ENCODE measurements around the gene MEGF11. TPM values are rescaled to one million over a fixed set of nuclear protein-coding genes. Genes with fewer than 3 reads are reported as not detected.

Gene MEGF11
- total and polyA plus RNA-seq, 2 donors (not counting 1 experiment from before 2014, with no cell fraction given), result under 0.01 TPM; not detected in 1

DNA sequence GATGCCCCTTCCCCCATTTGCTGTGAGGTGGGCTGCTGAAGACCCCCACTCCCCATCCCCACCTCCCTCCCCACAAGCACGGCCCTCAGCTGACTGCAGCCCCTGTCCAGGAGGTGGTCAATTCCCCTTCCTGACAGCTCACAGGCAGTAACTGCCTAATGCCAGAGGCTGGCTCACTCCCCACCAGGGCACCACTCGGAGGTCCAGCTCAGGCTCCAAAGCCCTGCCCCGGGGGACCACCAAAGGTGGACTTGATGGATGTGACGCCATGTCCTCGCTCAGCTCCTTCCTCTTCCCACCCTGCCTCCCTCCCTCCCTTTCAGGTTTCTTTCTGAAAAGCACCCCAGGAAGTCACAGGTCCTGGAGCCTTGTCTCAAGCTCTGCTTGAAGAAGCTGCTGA, 82.8 kb downstream of the MEGF11 start:
- Histone ChIP-seq H3K79me2 (ENCODE audit: control insufficient read depth, insufficient read depth, low read length) (no peaks in the 10 kb centered on the region), H3K9ac (ENCODE audit: insufficient read depth, low read length) (no peak overlapping the region), H3K27ac (ENCODE audit: insufficient read depth, low read length) (no peak overlapping the region), H4K20me1 (ENCODE audit: control insufficient read depth, extremely low read depth, insufficient read depth, low read length) (no peaks in the 10 kb centered on the region), H3K9me3 (ENCODE audit: control insufficient read depth, insufficient read depth, low read depth, low read length) (no peaks in the 10 kb centered on the region), H2AFZ (ENCODE audit: low read length) (no peak overlapping the region), H3K4me3 (replicated peaks in 1 of 4; ENCODE audit: control extremely low read depth in 1 of 4, insufficient read depth in 1 of 4, low read depth in 3 of 4, low read length in 4 of 4) (no peak overlapping the region), H3K4me2 (ENCODE audit: extremely low read depth, insufficient read depth, low read length) (no peak overlapping the region), H3K36me3 (ENCODE audit: control insufficient read depth, insufficient read depth, low read length) (no peaks in the 10 kb centered on the region), H3K4me1 (ENCODE audit: control insufficient read depth, extremely low read depth, insufficient read depth, low read length) (no peaks in the 10 kb centered on the region), H3K27me3 (ENCODE audit: control insufficient read depth, insufficient read depth, low read length) (peaks cover 6% of the 10 kb centered on the region)
- no peak for DNase-seq (ENCODE audit: low read depth in 2 of 2)
- no peak for TF ChIP-seq EZH2 (IDR thresholded peaks at IDR 0.05; ENCODE audit: low read length, missing control alignments)
- TF ChIP-seq, protein P1, sequence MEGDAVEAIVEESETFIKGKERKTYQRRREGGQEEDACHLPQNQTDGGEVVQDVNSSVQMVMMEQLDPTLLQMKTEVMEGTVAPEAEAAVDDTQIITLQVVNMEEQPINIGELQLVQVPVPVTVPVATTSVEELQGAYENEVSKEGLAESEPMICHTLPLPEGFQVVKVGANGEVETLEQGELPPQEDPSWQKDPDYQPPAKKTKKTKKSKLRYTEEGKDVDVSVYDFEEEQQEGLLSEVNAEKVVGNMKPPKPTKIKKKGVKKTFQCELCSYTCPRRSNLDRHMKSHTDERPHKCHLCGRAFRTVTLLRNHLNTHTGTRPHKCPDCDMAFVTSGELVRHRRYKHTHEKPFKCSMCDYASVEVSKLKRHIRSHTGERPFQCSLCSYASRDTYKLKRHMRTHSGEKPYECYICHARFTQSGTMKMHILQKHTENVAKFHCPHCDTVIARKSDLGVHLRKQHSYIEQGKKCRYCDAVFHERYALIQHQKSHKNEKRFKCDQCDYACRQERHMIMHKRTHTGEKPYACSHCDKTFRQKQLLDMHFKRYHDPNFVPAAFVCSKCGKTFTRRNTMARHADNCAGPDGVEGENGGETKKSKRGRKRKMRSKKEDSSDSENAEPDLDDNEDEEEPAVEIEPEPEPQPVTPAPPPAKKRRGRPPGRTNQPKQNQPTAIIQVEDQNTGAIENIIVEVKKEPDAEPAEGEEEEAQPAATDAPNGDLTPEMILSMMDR (conservative IDR thresholded peaks at IDR 0.05 in 1 of 2, IDR thresholded peaks at IDR 0.05 in 1 of 2; ENCODE audit: low read depth in 1 of 2, low read length in 2 of 2), result no peak

DNA sequence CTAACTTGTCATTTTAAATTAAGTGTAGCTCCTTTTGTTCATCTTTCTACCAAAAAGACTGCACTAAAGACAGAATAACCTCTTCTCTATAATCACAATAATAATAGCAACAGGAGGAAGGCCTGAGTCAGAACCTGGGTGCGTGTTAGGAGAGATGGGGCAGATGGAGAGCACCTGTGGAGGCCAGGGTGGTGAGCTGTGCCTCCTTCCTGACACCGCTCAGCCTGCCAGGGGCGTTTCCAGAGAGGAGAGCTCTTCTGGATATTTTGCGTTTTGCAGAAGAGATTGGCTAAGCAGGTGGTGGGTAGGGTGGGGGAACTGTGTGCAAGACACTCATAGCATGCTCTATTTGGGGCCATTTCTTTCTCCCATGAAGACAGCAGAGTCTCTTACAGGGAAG, 83.5 kb downstream of the MEGF11 start:
- H2AFZ ChIP-seq (ENCODE audit: low read length), result no peak overlapping the region
- peaks cover 6% of the 10 kb centered on the region for H3K27me3 ChIP-seq (ENCODE audit: control insufficient read depth, insufficient read depth, low read length)
- no peak overlapping the region for H3K9ac ChIP-seq (ENCODE audit: insufficient read depth, low read length)
- no peaks in the 10 kb centered on the region for H3K9me3 ChIP-seq (ENCODE audit: control insufficient read depth, insufficient read depth, low read depth, low read length)
- no peaks in the 10 kb centered on the region for H3K79me2 ChIP-seq (ENCODE audit: control insufficient read depth, insufficient read depth, low read length)
- TF ChIP-seq, protein P1 (conservative IDR thresholded peaks at IDR 0.05 in 1 of 2, IDR thresholded peaks at IDR 0.05 in 1 of 2; ENCODE audit: low read depth in 1 of 2, low read length in 2 of 2), result no peak
- no peak for TF ChIP-seq EZH2 (IDR thresholded peaks at IDR 0.05; ENCODE audit: low read length, missing control alignments)
- H3K27ac ChIP-seq (ENCODE audit: insufficient read depth, low read length), result no peak overlapping the region
- H4K20me1 ChIP-seq (ENCODE audit: control insufficient read depth, extremely low read depth, insufficient read depth, low read length), result no peaks in the 10 kb centered on the region
- no peak overlapping the region for H3K4me3 ChIP-seq (replicated peaks in 1 of 4; ENCODE audit: control extremely low read depth in 1 of 4, insufficient read depth in 1 of 4, low read depth in 3 of 4, low read length in 4 of 4)
- DNase-seq (ENCODE audit: low read depth in 2 of 2), result no peak
- H3K4me2 ChIP-seq (ENCODE audit: extremely low read depth, insufficient read depth, low read length), result no peak overlapping the region
- H3K4me1 ChIP-seq (ENCODE audit: control insufficient read depth, extremely low read depth, insufficient read depth, low read length), result no peaks in the 10 kb centered on the region
- H3K36me3 ChIP-seq (ENCODE audit: control insufficient read depth, insufficient read depth, low read length), result no peaks in the 10 kb centered on the region

DNA sequence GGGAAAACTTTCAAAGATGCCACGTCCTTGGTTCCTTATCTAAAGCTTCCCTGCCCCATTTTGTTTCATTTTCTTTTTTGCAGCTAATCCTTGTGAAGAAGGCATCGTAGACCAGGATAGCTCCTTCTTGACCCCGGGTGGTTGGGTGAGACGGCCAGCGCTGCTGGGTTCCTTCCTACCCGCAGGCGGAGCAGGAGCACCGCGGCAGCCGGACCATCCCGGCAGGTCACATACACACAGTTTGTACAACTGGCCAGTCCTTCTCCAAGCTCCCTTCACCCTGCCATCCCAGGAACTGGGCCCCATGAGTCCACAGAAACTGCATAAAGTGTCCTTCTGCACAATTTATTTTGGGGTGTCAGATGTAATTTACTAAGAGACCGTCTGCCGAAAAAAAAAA, 83.9 kb downstream of the MEGF11 start:
- Histone ChIP-seq H3K4me2 (ENCODE audit: extremely low read depth, insufficient read depth, low read length) (no peak overlapping the region), H2AFZ (ENCODE audit: low read length) (no peak overlapping the region), H3K4me1 (ENCODE audit: control insufficient read depth, extremely low read depth, insufficient read depth, low read length) (no peaks in the 10 kb centered on the region), H3K36me3 (ENCODE audit: control insufficient read depth, insufficient read depth, low read length) (no peaks in the 10 kb centered on the region), H3K9me3 (ENCODE audit: control insufficient read depth, insufficient read depth, low read depth, low read length) (no peaks in the 10 kb centered on the region), H3K4me3 (replicated peaks in 1 of 4; ENCODE audit: control extremely low read depth in 1 of 4, insufficient read depth in 1 of 4, low read depth in 3 of 4, low read length in 4 of 4) (no peak overlapping the region), H4K20me1 (ENCODE audit: control insufficient read depth, extremely low read depth, insufficient read depth, low read length) (no peaks in the 10 kb centered on the region), H3K79me2 (ENCODE audit: control insufficient read depth, insufficient read depth, low read length) (no peaks in the 10 kb centered on the region), H3K27ac (ENCODE audit: insufficient read depth, low read length) (no peak overlapping the region), H3K9ac (ENCODE audit: insufficient read depth, low read length) (no peak overlapping the region), H3K27me3 (ENCODE audit: control insufficient read depth, insufficient read depth, low read length) (peaks cover 6% of the 10 kb centered on the region)
- DNase-seq (ENCODE audit: low read depth in 2 of 2), result no peak
- no peak for TF ChIP-seq EZH2 (IDR thresholded peaks at IDR 0.05; ENCODE audit: low read length, missing control alignments)
- TF ChIP-seq, protein P1 (conservative IDR thresholded peaks at IDR 0.05 in 1 of 2, IDR thresholded peaks at IDR 0.05 in 1 of 2; ENCODE audit: low read depth in 1 of 2, low read length in 2 of 2), result no peak
